HepG2 (cell line): Measurements from ENCODE around the gene LAP3.
A peak's percentile ranks its signal among the peaks of the same experiment; 100 is the strongest.

ENCODE experiments used
- CREM ChIP-seq, 2 experiments: sonication (generic) in 1 of 2; formaldehyde crosslinking in 1 of 2; IDR thresholded peaks; 2 replicates each; pipeline versions ENCODE4 v1.4.0 to v1.6.1; 2016 to 2020; ENCODE audit warnings: antibody characterized with exemption in 1 of 2, mild to moderate bottlenecking in 1 of 2, missing genetic modification reagents in 1 of 2
- EZH2 ChIP-seq: conservative IDR thresholded peaks from 2 replicates; pipeline ENCODE4 v1.6.1; 2012; ENCODE audit warnings: mild to moderate bottlenecking, low read depth, low read length, moderate library complexity
- POLR2AphosphoS5 ChIP-seq: IDR thresholded peaks from 2 replicates; pipeline ENCODE4 v1.6.1; 2012; ENCODE audit warnings: low read depth, low read length
- TF ChIP-seq, protein P1 (sequence below): sonication (generic); formaldehyde crosslinking; IDR thresholded peaks from 2 replicates; pipeline ENCODE4 v1.5.0; 2020; ENCODE audit warnings: mild to moderate bottlenecking, missing genetic modification reagents, moderate library complexity

DNA sequence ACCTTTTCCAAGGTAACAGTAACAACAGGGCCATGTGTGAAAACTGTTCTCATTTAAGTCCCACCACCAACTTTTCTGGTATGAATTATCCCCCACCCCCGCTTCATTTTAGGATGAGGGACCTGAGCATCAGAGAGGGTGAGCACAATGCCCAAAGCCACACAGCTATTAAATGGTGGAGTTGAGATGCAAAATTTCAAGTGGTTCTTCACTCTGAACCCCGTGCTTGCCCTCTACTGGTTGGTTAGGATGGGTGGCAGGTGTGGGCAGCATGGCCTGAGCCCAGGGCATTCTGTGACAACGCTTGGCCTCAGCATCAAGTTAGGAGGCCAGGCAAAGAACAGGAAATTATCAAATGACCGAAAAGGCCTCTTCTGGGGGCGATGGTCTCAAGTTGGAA lies 70.9 kb downstream of the LAP3 start:
- no peak for TF ChIP-seq CREM (IDR thresholded peaks at IDR 0.05)
- no peak for TF ChIP-seq CREM (CRISPR knock-in tag; IDR thresholded peaks at IDR 0.05)
- TF ChIP-seq, protein P1, sequence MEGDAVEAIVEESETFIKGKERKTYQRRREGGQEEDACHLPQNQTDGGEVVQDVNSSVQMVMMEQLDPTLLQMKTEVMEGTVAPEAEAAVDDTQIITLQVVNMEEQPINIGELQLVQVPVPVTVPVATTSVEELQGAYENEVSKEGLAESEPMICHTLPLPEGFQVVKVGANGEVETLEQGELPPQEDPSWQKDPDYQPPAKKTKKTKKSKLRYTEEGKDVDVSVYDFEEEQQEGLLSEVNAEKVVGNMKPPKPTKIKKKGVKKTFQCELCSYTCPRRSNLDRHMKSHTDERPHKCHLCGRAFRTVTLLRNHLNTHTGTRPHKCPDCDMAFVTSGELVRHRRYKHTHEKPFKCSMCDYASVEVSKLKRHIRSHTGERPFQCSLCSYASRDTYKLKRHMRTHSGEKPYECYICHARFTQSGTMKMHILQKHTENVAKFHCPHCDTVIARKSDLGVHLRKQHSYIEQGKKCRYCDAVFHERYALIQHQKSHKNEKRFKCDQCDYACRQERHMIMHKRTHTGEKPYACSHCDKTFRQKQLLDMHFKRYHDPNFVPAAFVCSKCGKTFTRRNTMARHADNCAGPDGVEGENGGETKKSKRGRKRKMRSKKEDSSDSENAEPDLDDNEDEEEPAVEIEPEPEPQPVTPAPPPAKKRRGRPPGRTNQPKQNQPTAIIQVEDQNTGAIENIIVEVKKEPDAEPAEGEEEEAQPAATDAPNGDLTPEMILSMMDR (CRISPR knock-in tag) = peak; percentile 22; the same call in 1 of the 2 replicates
- TF ChIP-seq POLR2AphosphoS5 = no peak
- TF ChIP-seq EZH2 = no peak
